ENCODE measurements around the gene SHOC2.

DNA sequence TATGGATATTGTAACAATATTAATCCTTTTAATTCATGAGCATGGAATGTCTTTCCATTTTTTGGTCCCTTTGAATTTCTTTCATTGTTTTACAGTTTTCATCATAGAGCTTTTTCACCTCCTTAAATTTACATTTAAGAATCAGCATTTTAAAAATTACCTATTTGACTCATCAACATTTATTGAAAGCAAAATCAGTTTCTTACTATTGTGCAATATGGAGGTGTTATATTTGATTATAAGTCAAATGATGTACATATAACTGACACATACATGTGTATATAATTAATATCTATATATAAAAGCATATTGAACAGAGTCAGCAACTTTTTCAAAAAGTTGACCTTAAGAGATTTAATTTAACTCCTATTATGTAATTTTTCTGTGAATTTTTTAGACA is 52.2 kb downstream of the SHOC2 start:
- TF ChIP-seq POLR2A (IDR thresholded peaks at IDR 0.05; ENCODE audit: extremely low read depth, insufficient read length) (no peak), CTCF (IDR thresholded peaks at IDR 0.05; ENCODE audit: low read depth, low read length) (no peak)
- TF ChIP-seq, protein P1, sequence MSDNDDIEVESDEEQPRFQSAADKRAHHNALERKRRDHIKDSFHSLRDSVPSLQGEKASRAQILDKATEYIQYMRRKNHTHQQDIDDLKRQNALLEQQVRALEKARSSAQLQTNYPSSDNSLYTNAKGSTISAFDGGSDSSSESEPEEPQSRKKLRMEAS (IDR thresholded peaks at IDR 0.05; ENCODE audit: low read depth, low read length), result no peak
